Mesothelial cell of epicardium (in vitro differentiated cells): Measurements from ENCODE around the gene SYT1. TPM values are rescaled to one million over a fixed set of nuclear protein-coding genes. Genes with fewer than 3 reads are reported as not detected.

Experiments used
- DNase-seq, 2 experiments: peaks; one replicate each; pipeline ENCODE4 v3.0.0; 2021; ENCODE audit warnings: low spot score in 2 of 2; ENCODE audit not compliant: unreplicated experiment in 2 of 2
- H3K27ac Mint-ChIP-seq: 2 replicates; pipeline ENCODE4 v1.8.0; 2021; ENCODE audit warnings: mixed read lengths
- H3K27me3 Mint-ChIP-seq: 2 replicates; pipeline ENCODE4 v1.8.0; 2021; ENCODE audit warnings: low read depth, mixed read lengths
- H3K36me3 Mint-ChIP-seq: 2 replicates; pipeline ENCODE4 v1.8.0; 2021; ENCODE audit warnings: mixed read lengths
- H3K4me1 Mint-ChIP-seq: 2 replicates; pipeline ENCODE4 v1.8.0; 2021; ENCODE audit warnings: mixed read lengths
- H3K4me3 Mint-ChIP-seq: 2 replicates; pipeline ENCODE4 v1.8.0; 2021; ENCODE audit warnings: mild to moderate bottlenecking, moderate library complexity, mixed read lengths
- H3K9me3 Mint-ChIP-seq: 2 replicates; pipeline ENCODE4 v1.8.0; 2021; ENCODE audit warnings: mixed read lengths
- total RNA-seq: library from RNA; stranded (reverse); gene quantifications from 3 replicates; pipeline ENCODE4 v1.2.1, GENCODE V29; 2021
- TF ChIP-seq, protein P1 (sequence below): fragments of 200-600 bp; sonication (generic); IDR thresholded peaks from one replicate; pipeline ENCODE4 v1.5.0; 2021; ENCODE audit warnings: antibody characterized with exemption; ENCODE audit not compliant: unreplicated experiment

The SYT1 gene
- total RNA-seq, 1 donor from 2014 or later, result 13.6 TPM

GRCh38 chr12:78928200-78929074 lies 63.9 kb downstream of the SYT1 start:
- Mint-ChIP-seq H3K4me3 (no peak overlapping the region), H3K27me3 (no peaks in the 10 kb centered on the region), H3K9me3 (no peaks in the 10 kb centered on the region), H3K27ac (no peak overlapping the region), H3K36me3 (no peaks in the 10 kb centered on the region), H3K4me1 (peaks cover 2% of the 10 kb centered on the region)
- DNase-seq, result no peak
- TF ChIP-seq, protein P1, sequence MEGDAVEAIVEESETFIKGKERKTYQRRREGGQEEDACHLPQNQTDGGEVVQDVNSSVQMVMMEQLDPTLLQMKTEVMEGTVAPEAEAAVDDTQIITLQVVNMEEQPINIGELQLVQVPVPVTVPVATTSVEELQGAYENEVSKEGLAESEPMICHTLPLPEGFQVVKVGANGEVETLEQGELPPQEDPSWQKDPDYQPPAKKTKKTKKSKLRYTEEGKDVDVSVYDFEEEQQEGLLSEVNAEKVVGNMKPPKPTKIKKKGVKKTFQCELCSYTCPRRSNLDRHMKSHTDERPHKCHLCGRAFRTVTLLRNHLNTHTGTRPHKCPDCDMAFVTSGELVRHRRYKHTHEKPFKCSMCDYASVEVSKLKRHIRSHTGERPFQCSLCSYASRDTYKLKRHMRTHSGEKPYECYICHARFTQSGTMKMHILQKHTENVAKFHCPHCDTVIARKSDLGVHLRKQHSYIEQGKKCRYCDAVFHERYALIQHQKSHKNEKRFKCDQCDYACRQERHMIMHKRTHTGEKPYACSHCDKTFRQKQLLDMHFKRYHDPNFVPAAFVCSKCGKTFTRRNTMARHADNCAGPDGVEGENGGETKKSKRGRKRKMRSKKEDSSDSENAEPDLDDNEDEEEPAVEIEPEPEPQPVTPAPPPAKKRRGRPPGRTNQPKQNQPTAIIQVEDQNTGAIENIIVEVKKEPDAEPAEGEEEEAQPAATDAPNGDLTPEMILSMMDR, result no peak

- Mint-ChIP-seq H3K27me3 (no peaks in the 10 kb centered on the region), H3K4me1 (peaks cover 2% of the 10 kb centered on the region), H3K4me3 (no peak overlapping the region), H3K36me3 (no peaks in the 10 kb centered on the region), H3K9me3 (no peaks in the 10 kb centered on the region), H3K27ac (no peak overlapping the region)
- TF ChIP-seq, protein P1, result no peak
- DNase-seq, result no peak
Measured at GRCh38 chr12:78929075-78929418, 64.5 kb downstream of the SYT1 start.

GRCh38 chr12:78931466-78931990 lies 67.0 kb downstream of the SYT1 start:
- no peak for DNase-seq
- Mint-ChIP-seq H3K36me3 (no peaks in the 10 kb centered on the region), H3K27ac (no peak overlapping the region), H3K27me3 (no peaks in the 10 kb centered on the region), H3K4me1 (peaks cover 2% of the 10 kb centered on the region), H3K9me3 (no peaks in the 10 kb centered on the region), H3K4me3 (no peak overlapping the region)
- TF ChIP-seq, protein P1, result no peak

DNA sequence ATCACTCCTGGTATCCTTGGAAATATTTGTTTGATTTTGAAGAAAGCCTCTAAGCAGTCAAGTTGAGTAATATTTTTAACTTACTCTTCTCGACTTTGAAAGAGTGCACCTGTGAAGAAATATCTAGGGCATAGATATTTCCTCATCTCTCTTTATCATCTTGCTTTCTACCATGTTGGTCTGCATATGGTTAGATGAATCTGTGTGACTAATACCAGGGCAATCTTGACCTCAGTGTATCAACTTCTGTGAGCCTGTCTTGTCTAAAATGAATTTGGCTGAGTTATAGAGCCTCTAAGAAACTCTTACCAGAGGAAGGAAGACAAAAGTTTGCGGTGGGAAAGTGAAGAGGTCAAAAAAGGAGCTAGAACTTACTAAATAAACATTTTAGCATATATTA lies 68.4 kb downstream of the SYT1 start:
- Mint-ChIP-seq H3K4me1 (peaks cover 3% of the 10 kb centered on the region), H3K36me3 (no peaks in the 10 kb centered on the region), H3K4me3 (no peak overlapping the region), H3K27ac (no peak overlapping the region), H3K9me3 (no peaks in the 10 kb centered on the region), H3K27me3 (no peaks in the 10 kb centered on the region)
- DNase-seq, result no peak
- TF ChIP-seq, protein P1, result no peak

GRCh38 chr12:78938341-78939084 lies 73.9 kb downstream of the SYT1 start:
- peaks cover 11% of the 10 kb centered on the region for H3K9me3 Mint-ChIP-seq
- no peak for DNase-seq
- no peak overlapping the region for H3K27ac Mint-ChIP-seq
- H3K27me3 Mint-ChIP-seq, result no peaks in the 10 kb centered on the region
- peaks cover 9% of the 10 kb centered on the region for H3K4me1 Mint-ChIP-seq
- H3K36me3 Mint-ChIP-seq, result peaks cover 4% of the 10 kb centered on the region
- TF ChIP-seq, protein P1, result no peak
- no peak overlapping the region for H3K4me3 Mint-ChIP-seq
